ENCODE measurements around the gene SNCA.

GRCh38 chr4:89836031-89836745 lies 773 bp downstream of the SNCA start:
- TF ChIP-seq CTCF (IDR thresholded peaks at IDR 0.05) = no peak
- no peak for TF ChIP-seq POLR2A (IDR thresholded peaks at IDR 0.05)
